ENCODE results near the gene RPL36.

RPL36 gene

DNA sequence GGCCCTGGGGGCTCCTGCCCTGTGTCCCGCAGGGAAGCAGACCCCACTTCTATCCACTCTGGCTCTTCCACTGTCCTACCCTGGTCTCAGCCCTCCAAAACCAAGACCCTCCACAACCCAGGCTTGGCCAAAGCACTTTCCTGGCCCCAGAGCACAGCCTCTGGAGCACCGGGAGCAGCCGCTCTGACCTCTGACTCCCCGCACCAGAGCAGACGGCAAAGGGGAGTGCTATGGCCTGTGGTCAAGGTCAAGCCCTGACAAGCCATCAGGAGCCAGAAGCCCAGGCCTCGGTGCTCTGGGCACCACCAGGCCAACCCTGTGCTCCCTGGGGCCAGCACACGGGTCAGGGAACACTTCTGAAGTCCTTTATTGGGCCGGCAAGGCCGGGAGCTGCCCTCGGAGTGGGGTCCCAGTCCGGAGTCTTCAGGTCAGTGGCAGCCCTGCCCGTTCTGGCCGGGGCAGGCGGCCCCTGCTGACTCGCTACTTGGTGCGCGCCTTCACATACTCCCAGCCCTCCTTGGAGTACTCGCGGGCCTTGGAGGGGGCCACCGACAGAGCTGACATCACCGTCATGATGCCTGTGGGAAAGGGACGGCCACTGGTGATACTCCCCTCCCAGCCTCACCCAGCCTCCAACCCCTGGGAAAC is 11.9 kb upstream of the RPL36 start:
- Histone ChIP-seq H3K36me3 (replicated peaks) (peaks cover 6% of the 10 kb centered on the region), H3K27me3 (replicated peaks) (no peaks in the 10 kb centered on the region), H3K27ac (no peak overlapping the region), H3K4me3 (ENCODE audit: low read depth, low read length) (no peak overlapping the region)
- in situ Hi-C loops (cut with HindIII; ENCODE audit: low pct_ligation_motif_present, low sequenced_read_pairs): no loop called here
- DNase-seq: no peak
- TF ChIP-seq, protein P1, sequence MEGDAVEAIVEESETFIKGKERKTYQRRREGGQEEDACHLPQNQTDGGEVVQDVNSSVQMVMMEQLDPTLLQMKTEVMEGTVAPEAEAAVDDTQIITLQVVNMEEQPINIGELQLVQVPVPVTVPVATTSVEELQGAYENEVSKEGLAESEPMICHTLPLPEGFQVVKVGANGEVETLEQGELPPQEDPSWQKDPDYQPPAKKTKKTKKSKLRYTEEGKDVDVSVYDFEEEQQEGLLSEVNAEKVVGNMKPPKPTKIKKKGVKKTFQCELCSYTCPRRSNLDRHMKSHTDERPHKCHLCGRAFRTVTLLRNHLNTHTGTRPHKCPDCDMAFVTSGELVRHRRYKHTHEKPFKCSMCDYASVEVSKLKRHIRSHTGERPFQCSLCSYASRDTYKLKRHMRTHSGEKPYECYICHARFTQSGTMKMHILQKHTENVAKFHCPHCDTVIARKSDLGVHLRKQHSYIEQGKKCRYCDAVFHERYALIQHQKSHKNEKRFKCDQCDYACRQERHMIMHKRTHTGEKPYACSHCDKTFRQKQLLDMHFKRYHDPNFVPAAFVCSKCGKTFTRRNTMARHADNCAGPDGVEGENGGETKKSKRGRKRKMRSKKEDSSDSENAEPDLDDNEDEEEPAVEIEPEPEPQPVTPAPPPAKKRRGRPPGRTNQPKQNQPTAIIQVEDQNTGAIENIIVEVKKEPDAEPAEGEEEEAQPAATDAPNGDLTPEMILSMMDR (IDR thresholded peaks at IDR 0.05; ENCODE audit: low read depth, low read length, missing control alignments): no peak

DNA sequence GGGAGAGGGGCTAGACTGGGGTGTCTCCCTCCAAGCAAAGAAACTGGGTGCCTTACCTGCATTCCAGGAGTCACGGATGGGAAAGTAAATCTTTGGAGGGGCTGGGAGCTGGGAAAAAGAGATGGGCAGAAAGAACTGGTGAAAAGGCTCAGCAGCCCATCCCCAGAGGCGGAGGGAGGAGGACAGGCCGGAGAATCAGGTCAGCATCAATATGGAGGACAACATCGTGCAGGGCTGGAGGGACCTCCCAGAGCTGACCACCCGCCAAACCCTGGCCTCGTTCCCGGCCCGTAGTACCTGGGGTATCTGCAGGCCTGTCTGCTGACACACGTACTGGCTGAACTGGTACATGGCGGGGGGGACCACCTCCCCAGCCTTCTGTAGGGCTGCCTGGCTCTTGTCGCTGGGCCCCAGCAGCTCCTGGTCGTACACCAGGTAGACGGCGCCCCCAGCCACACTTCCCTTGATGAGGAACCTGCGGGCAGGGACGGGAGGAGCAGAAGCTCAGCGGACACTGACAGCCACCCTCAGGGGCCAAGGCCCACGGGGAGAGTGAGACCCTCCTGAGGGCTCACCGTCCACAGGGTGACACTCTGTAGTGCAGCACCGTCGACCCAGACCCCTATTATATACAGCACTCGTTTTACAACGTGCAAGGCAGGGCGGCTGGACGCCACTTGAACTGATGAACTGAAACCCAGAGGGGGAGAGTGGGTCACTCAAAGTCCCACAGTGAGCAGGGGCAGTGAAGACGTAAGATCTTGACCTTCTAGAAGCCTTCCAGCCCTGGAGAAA is 10.6 kb upstream of the RPL36 start:
- in situ Hi-C loops (cut with HindIII; ENCODE audit: low pct_ligation_motif_present, low sequenced_read_pairs): no loop called here
- Histone ChIP-seq H3K27ac (peak overlapping the region; percentile 90), H3K4me3 (ENCODE audit: low read depth, low read length) (peak overlapping the region; percentile 94), H3K36me3 (replicated peaks) (peaks cover 6% of the 10 kb centered on the region), H3K27me3 (replicated peaks) (no peaks in the 10 kb centered on the region)
- DNase-seq: no peak
- TF ChIP-seq, protein P1 (IDR thresholded peaks at IDR 0.05; ENCODE audit: low read depth, low read length, missing control alignments): no peak

DNA sequence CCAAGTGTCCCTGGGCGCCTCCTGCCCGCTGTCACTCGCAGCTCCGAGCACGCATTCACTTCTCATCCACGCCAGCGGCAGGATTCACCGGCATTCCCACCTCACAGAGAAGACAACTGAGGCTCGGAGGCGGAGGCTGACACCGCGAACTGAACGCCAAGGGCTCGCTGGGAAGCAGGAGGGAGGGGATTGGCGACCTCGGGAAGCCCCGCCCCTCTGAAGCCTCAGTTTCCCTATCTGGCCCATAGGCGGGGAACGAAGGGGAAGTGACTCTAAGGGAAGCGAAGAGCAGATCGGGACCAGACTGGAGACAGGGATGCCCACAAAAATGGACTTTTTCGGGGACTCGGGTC is 10.0 kb upstream of the RPL36 start:
- H3K4me3 ChIP-seq (ENCODE audit: low read depth, low read length): peak overlapping the region; percentile 94
- in situ Hi-C loops (cut with HindIII; ENCODE audit: low pct_ligation_motif_present, low sequenced_read_pairs): no loop called here
- peak overlapping the region; percentile 90 for H3K27ac ChIP-seq
- TF ChIP-seq, protein P1 (IDR thresholded peaks at IDR 0.05; ENCODE audit: low read depth, low read length, missing control alignments): no peak
- peaks cover 6% of the 10 kb centered on the region for H3K36me3 ChIP-seq (replicated peaks)
- DNase-seq: peak; percentile 18
- no peaks in the 10 kb centered on the region for H3K27me3 ChIP-seq (replicated peaks)

DNA sequence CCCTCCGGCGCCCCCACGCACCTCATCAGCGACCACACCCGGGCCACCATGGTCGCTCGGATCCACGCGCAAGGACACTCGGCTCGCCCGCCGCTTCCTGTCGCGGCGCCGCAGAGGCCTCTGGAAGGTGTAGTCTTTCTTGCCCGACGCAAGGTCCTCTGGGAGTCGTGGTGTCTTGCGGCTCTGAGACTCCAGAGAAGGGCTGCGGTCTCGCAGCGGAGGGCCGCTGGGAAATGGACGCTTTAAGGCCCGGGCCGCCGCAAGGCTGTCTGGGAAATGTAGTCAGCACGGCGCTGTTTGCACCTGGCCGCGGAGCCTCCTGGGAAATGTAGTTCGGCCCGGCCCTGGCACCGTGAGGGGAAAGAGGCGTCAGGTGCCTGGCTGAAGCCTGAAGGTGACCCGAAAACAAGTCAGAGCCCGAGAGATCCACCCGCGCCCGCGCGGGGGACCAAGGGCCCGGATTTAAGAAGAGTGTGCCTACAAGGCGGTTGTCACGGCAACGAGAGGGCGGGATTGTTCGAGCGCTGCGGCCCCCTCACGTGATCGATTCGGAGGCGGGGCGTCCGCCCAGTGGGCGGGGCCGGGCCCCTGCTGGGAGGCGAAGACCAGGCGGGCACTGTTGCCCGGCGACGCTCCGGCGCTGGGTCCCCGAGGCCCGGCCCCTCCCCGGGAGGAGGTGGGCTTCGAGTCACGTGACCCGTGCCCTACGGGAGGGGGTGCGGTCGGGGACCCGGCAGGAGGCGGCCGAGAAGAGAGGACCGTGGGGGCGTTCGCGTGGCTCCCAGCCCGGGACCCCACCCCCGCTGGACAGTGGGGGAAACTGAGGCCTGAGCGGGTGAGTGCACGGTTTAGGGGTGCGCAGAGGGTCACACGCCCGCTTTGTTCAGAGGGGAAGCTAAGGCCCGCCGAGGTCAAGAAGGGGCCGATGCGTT is 9.4 kb upstream of the RPL36 start, which contains the start of the genes HSD11B1L and MICOS13:
Gene HSD11B1L, plus strand, starts transcription at position 591 of the 932 bp plus-strand sequence. CDS start 3,806 bp downstream, outside the sequence.
Gene MICOS13, minus strand, starts transcription at position 80 of the 932 bp plus-strand sequence. Its CDS starts 30 bp downstream, at position 50.
- Histone ChIP-seq H3K36me3 (replicated peaks) (peaks cover 6% of the 10 kb centered on the region), H3K4me3 (ENCODE audit: low read depth, low read length) (peak within 1 kb of the TSS; percentile 94), H3K27ac (peak within 1 kb of the TSS; percentile 90), H3K27me3 (replicated peaks) (no peaks in the 10 kb centered on the region)
- in situ Hi-C loops (cut with HindIII; ENCODE audit: low pct_ligation_motif_present, low sequenced_read_pairs): no loop called here
- TF ChIP-seq, protein P1 (IDR thresholded peaks at IDR 0.05; ENCODE audit: low read depth, low read length, missing control alignments): no peak
- peak; percentile 99 for DNase-seq

DNA sequence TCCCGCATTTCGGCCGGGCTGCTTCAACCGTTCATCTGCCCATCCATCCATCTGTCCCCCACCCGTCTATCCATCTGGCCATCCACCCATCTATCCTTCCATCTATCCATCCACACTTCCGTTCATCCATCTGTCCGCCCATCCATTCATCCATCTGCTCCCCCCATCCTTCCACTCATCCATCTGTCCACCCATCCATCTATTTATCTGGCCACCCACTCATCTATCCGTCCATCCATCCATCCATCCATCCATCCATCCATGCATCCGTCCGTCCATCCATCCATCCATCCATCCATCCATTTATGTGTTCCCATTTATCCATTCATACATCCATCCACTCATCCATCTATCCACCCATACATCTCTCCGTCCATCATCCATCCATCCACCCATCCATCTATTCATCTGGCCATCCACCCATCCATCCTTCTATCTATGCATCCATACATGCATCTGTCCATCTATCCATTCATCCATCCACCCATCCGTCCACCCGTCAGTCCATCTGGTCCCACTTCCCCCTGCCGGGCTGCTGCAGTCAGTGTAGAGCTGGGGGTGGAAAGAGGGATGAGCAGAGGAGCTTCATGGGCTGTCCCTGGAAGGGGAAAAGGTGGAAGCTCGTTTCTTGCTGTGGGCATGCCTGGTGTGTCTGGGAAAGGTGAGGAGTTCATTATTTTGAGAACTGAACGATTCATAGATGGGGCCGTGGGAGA is 8.5 kb upstream of the RPL36 start:
- H3K4me3 ChIP-seq (ENCODE audit: low read depth, low read length): peak overlapping the region; percentile 94
- TF ChIP-seq, protein P1 (IDR thresholded peaks at IDR 0.05; ENCODE audit: low read depth, low read length, missing control alignments): no peak
- no peak for DNase-seq

More for the DNA sequence above, 8.5 kb upstream of the RPL36 start:
- Histone ChIP-seq H3K36me3 (replicated peaks) (peaks cover 6% of the 10 kb centered on the region), H3K27me3 (replicated peaks) (no peaks in the 10 kb centered on the region), H3K27ac (no peak overlapping the region)
- in situ Hi-C loops (cut with HindIII; ENCODE audit: low pct_ligation_motif_present, low sequenced_read_pairs): no loop called here
